ENCODE measurements around the gene KIF23. TPM values are rescaled to one million over a fixed set of nuclear protein-coding genes. Genes with fewer than 3 reads are reported as not detected.

KIF23 gene
- polyA plus RNA-seq, 1 donor (not counting 4 experiments of a cell fraction or from before 2014, with no cell fraction given) = 28.8 TPM

GRCh38 chr15:69393831-69394491 lies 20.2 kb upstream of the KIF23 start:
- FAIRE-seq (peak; percentile 69), DNase-seq (ENCODE audit: low read depth, low spot score) (no peak)
- Histone ChIP-seq H3K79me2 (ENCODE audit: control insufficient read depth, insufficient read depth, low read length) (no peaks in the 10 kb centered on the region), H3K27ac (ENCODE audit: control insufficient read depth, insufficient read depth, low read length) (no peak overlapping the region), H3K9me1 (ENCODE audit: control insufficient read depth, extremely low read depth, insufficient read depth, low read length) (no peaks in the 10 kb centered on the region), H3K4me3 (ENCODE audit: control insufficient read depth in 2 of 3, extremely low read depth in 1 of 3, insufficient read depth in 2 of 3, low read depth in 1 of 3, low read length in 3 of 3) (no peak overlapping the region), H2AFZ (ENCODE audit: control insufficient read depth, low read length) (peak overlapping the region; percentile 58), H3K27me3 (ENCODE audit: control insufficient read depth, extremely low read depth, insufficient read depth, low read length) (no peaks in the 10 kb centered on the region), H3K9ac (ENCODE audit: control insufficient read depth, extremely low read depth, insufficient read depth, low read length) (peak overlapping the region; percentile 19), H3K4me2 (ENCODE audit: control insufficient read depth, extremely low read depth, insufficient read depth, low read depth, low read length) (peak overlapping the region; percentile 58), H4K20me1 (ENCODE audit: control insufficient read depth, extremely low read depth, insufficient read depth, low read length) (no peaks in the 10 kb centered on the region), H3K4me1 (ENCODE audit: control insufficient read depth, extremely low read depth, insufficient read depth, low read length) (peaks cover 33% of the 10 kb centered on the region), H3K9me3 (ENCODE audit: control insufficient read depth, low read depth, low read length) (no peaks in the 10 kb centered on the region), H3K36me3 (ENCODE audit: control insufficient read depth in 2 of 2, extremely low read depth in 1 of 2, insufficient read depth in 2 of 2, low read length in 2 of 2) (no peaks in the 10 kb centered on the region)
- dilution Hi-C loops (cut with MboI; ENCODE audit: extremely low pct_ligation_motif_present, low sequenced_read_pairs) = no loop called here
- TF ChIP-seq EZH2 (IDR thresholded peaks at IDR 0.05; ENCODE audit: low read length) (no peak), CTCF (optimal IDR thresholded peaks at IDR 0.05 in 1 of 3, IDR thresholded peaks at IDR 0.05 in 1 of 3, conservative IDR thresholded peaks at IDR 0.05 in 1 of 3; ENCODE audit: extremely low read depth in 1 of 3, insufficient read depth in 2 of 3, low read length in 3 of 3) (no peak)

- peak overlapping the region; percentile 58 for H3K4me2 ChIP-seq (ENCODE audit: control insufficient read depth, extremely low read depth, insufficient read depth, low read depth, low read length)
- H2AFZ ChIP-seq (ENCODE audit: control insufficient read depth, low read length) = peak overlapping the region; percentile 58
- no peak overlapping the region for H3K4me3 ChIP-seq (ENCODE audit: control insufficient read depth in 2 of 3, extremely low read depth in 1 of 3, insufficient read depth in 2 of 3, low read depth in 1 of 3, low read length in 3 of 3)
- DNase-seq (ENCODE audit: low read depth, low spot score) = no peak
- H3K36me3 ChIP-seq (ENCODE audit: control insufficient read depth in 2 of 2, extremely low read depth in 1 of 2, insufficient read depth in 2 of 2, low read length in 2 of 2) = no peaks in the 10 kb centered on the region
- peak; percentile 55 for FAIRE-seq
- TF ChIP-seq EZH2 (IDR thresholded peaks at IDR 0.05; ENCODE audit: low read length) (no peak), CTCF (optimal IDR thresholded peaks at IDR 0.05 in 1 of 3, IDR thresholded peaks at IDR 0.05 in 1 of 3, conservative IDR thresholded peaks at IDR 0.05 in 1 of 3; ENCODE audit: extremely low read depth in 1 of 3, insufficient read depth in 2 of 3, low read length in 3 of 3) (peak; percentile 92 to 97 (median 96))
- H3K27me3 ChIP-seq (ENCODE audit: control insufficient read depth, extremely low read depth, insufficient read depth, low read length) = no peaks in the 10 kb centered on the region
- H3K79me2 ChIP-seq (ENCODE audit: control insufficient read depth, insufficient read depth, low read length) = no peaks in the 10 kb centered on the region
- H3K4me1 ChIP-seq (ENCODE audit: control insufficient read depth, extremely low read depth, insufficient read depth, low read length) = peaks cover 33% of the 10 kb centered on the region
- no peaks in the 10 kb centered on the region for H3K9me3 ChIP-seq (ENCODE audit: control insufficient read depth, low read depth, low read length)
- dilution Hi-C loops (cut with MboI; ENCODE audit: extremely low pct_ligation_motif_present, low sequenced_read_pairs) = no loop called here
- H3K9ac ChIP-seq (ENCODE audit: control insufficient read depth, extremely low read depth, insufficient read depth, low read length) = no peak overlapping the region
- no peak overlapping the region for H3K27ac ChIP-seq (ENCODE audit: control insufficient read depth, insufficient read depth, low read length)
- H4K20me1 ChIP-seq (ENCODE audit: control insufficient read depth, extremely low read depth, insufficient read depth, low read length) = no peaks in the 10 kb centered on the region
- no peaks in the 10 kb centered on the region for H3K9me1 ChIP-seq (ENCODE audit: control insufficient read depth, extremely low read depth, insufficient read depth, low read length)
Measured at GRCh38 chr15:69394556-69395282, 19.4 kb upstream of the KIF23 start.
